Uterus (tissue), 2 donors: ENCODE data around the gene LRCH4.

Experiments
- CTCF ChIP-seq, 4 experiments: fragments of 200-600 bp in 2 of 4; fragments of 450-650 bp in 2 of 4; sonication (generic) in 2 of 4; IDR thresholded peaks; one replicate each; pipeline ENCODE4 v1.5.1; 2016 to 2019; ENCODE audit warnings: antibody characterized with exemption in 4 of 4, mild to moderate bottlenecking in 2 of 4, moderate library complexity in 1 of 4
- POLR2A ChIP-seq, 2 donors: fragments of 450-650 bp; IDR thresholded peaks; one replicate each; pipeline ENCODE4 v1.6.1; 2016; ENCODE audit warnings: antibody characterized with exemption in 2 of 2, mild to moderate bottlenecking in 1 of 2, moderate library complexity in 1 of 2

- TF ChIP-seq CTCF (IDR thresholded peaks at IDR 0.05) (no peak), POLR2A (IDR thresholded peaks at IDR 0.05) (no peak)
Observed at GRCh38 chr7:100577507-100577906, 8.4 kb downstream of the LRCH4 start.
